ENCODE measurements around the gene RHO. TPM values are rescaled to one million over a fixed set of nuclear protein-coding genes. Genes with fewer than 3 reads are reported as not detected.

The RHO gene
- total and polyA plus RNA-seq, 2 donors (not counting 3 experiments of a cell fraction or from before 2014, with no cell fraction given): not detected

DNA sequence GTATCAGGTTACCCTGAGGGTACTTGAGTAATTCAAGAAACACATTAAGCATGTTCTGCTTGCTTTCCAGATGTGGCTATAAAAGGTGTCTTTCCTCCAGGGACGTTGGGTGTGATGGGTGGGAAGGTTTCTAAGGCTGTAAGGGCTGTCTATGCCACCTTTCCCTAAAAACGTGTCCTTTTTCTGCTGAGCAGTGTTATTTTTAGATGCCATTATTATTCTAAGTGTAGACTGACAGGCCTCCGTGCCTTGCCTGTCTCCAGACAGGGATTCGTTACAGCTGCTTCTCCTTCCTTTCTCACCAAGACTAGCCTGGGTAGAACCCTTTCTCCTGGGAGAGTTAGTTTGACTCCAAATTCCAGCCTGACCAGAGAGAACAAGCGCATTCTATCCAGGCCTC is 26.8 kb upstream of the RHO start:
- Histone ChIP-seq H3K79me2 (ENCODE audit: control insufficient read depth, insufficient read depth, low read length) (no peaks in the 10 kb centered on the region), H3K27ac (ENCODE audit: insufficient read depth, low read depth, low read length) (no peak overlapping the region), H3K4me1 (ENCODE audit: control insufficient read depth, extremely low read depth, insufficient read depth, low read length) (peaks cover 34% of the 10 kb centered on the region), H3K36me3 (ENCODE audit: control insufficient read depth in 2 of 2, extremely low read depth in 1 of 2, insufficient read depth in 2 of 2, low read length in 2 of 2) (peaks cover 0 to 7% of the 10 kb centered on the region in 2 experiments), H3K9me1 (replicated peaks; ENCODE audit: control insufficient read depth, extremely low read depth, insufficient read depth, low read length) (no peaks in the 10 kb centered on the region), H3K4me3 (replicated peaks in 1 of 3; ENCODE audit: insufficient read depth in 1 of 3, low read depth in 1 of 3, low read length in 3 of 3) (no peak overlapping the region), H2AFZ (ENCODE audit: low read depth, low read length) (no peak overlapping the region), H3K9ac (replicated peaks; ENCODE audit: extremely low read depth, insufficient read depth, low read length) (no peak overlapping the region), H4K20me1 (replicated peaks; ENCODE audit: control insufficient read depth, extremely low read depth, insufficient read depth, low read length) (no peaks in the 10 kb centered on the region), H3K9me3 (replicated peaks; ENCODE audit: control insufficient read depth, insufficient read depth, low read length) (no peaks in the 10 kb centered on the region), H3K4me2 (ENCODE audit: insufficient read depth, low read length) (no peak overlapping the region), H3K27me3 (ENCODE audit: control insufficient read depth in 2 of 2, insufficient read depth in 2 of 2, low read length in 2 of 2) (no peaks in the 10 kb centered on the region)
- dilution Hi-C loops (cut with MboI; ENCODE audit: extremely low pct_ligation_motif_present, low sequenced_read_pairs): no loop called here
- intact Hi-C loops (cut with micrococcal nuclease): no loop called here
- CTCF ChIA-PET: interaction anchor here (1.2 to 1.6 kb wide), 3 partner anchors 10 to 19 kb away, joined by 3 to 5 read pairs (median 3); no protein-coding TSS in a partner anchor
- no TSS peak for BruUV-seq (replicated peaks)
- DNase-seq (ENCODE audit: low read depth, low spot score): no peak
- TF ChIP-seq JUN (IDR thresholded peaks at IDR 0.05; ENCODE audit: borderline replicate concordance, insufficient read depth, insufficient read length, low read depth) (no peak), MYC (IDR thresholded peaks at IDR 0.05; ENCODE audit: low read depth, low read length) (no peak), FOS (IDR thresholded peaks at IDR 0.05; ENCODE audit: borderline replicate concordance, insufficient read depth, low read length) (no peak)
- TF ChIP-seq, protein P1, sequence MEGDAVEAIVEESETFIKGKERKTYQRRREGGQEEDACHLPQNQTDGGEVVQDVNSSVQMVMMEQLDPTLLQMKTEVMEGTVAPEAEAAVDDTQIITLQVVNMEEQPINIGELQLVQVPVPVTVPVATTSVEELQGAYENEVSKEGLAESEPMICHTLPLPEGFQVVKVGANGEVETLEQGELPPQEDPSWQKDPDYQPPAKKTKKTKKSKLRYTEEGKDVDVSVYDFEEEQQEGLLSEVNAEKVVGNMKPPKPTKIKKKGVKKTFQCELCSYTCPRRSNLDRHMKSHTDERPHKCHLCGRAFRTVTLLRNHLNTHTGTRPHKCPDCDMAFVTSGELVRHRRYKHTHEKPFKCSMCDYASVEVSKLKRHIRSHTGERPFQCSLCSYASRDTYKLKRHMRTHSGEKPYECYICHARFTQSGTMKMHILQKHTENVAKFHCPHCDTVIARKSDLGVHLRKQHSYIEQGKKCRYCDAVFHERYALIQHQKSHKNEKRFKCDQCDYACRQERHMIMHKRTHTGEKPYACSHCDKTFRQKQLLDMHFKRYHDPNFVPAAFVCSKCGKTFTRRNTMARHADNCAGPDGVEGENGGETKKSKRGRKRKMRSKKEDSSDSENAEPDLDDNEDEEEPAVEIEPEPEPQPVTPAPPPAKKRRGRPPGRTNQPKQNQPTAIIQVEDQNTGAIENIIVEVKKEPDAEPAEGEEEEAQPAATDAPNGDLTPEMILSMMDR (IDR thresholded peaks at IDR 0.05; ENCODE audit: extremely low read depth in 1 of 2, insufficient read depth in 1 of 2, low read depth in 1 of 2, low read length in 2 of 2): no peak
- TF ChIP-seq, protein P2, sequence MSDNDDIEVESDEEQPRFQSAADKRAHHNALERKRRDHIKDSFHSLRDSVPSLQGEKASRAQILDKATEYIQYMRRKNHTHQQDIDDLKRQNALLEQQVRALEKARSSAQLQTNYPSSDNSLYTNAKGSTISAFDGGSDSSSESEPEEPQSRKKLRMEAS (IDR thresholded peaks at IDR 0.05; ENCODE audit: insufficient read depth, insufficient read length): no peak
- no peak for FAIRE-seq
- POLR2A ChIA-PET: no interaction called here

Measured in endothelial cell of umbilical vein (primary cell).